ENCODE measurements around the gene ARID5A. TPM values are rescaled to one million over a fixed set of nuclear protein-coding genes. Genes with fewer than 3 reads are reported as not detected.

Gene ARID5A
- polyA plus RNA-seq, 3 donors, result 27.8 to 38.8 (median 37.7) TPM

DNA sequence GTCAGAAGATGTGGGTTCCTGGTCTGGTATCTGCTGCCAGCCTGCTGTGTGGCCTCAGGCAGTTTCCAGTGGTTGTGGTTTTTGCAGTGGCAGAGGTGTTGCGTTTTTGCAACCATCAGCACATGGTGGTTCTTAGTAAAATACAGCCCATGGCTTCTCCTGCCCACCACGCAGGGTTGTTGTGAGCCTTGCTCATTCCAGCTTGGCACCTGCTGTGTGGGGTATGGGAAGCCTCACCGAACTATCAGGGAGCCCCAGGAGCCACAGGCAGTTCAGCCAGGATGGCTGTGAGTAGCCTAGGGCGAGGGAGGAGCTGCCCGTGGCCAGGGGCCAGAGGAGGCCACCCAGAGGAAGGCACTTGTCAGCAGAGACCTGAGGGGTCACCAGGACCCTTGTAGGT is 9.8 kb downstream of the ARID5A start:
- intact Hi-C loops (cut with micrococcal nuclease), result no loop called here
- Mint-ChIP-seq H3K9me3 (peaks cover 0 to 2% (median 0%) of the 10 kb centered on the region in 7 donors), H3K27me3 (ENCODE audit: low read depth in 3 of 3) (no peaks in the 10 kb centered on the region), H3K4me1 (peaks cover 9% of the 10 kb centered on the region), H3K4me3 (no peak overlapping the region), H3K36me3 (peaks cover 61 to 83% of the 10 kb centered on the region in 2 donors), H3K27ac (peak overlapping the region in 3 of 7 donors; percentile 6 to 67 (median 14))
- WGBS (ENCODE audit: insufficient coverage), result 93% methylated on average over 5 of the region's 5 CpGs
- Histone ChIP-seq H4K20me1 (ENCODE audit: insufficient read depth, low read length) (peaks cover 97% of the 10 kb centered on the region), H3K9me3 (replicated peaks in 1 of 2; ENCODE audit: control insufficient read depth in 1 of 2, insufficient read depth in 1 of 2, low read length in 2 of 2) (no peaks in the 10 kb centered on the region), H3K4me3 (replicated peaks in 1 of 3; ENCODE audit: low read depth in 2 of 3, low read length in 3 of 3) (no peak overlapping the region), H3K4me1 (ENCODE audit: control insufficient read depth in 1 of 2, insufficient read depth in 2 of 2, low read length in 2 of 2) (no peaks in the 10 kb centered on the region), H2AFZ (ENCODE audit: insufficient read depth, low read depth, low read length, poor library complexity, severe bottlenecking) (no peak overlapping the region), H3K36me3 (replicated peaks in 1 of 2; ENCODE audit: control insufficient read depth in 1 of 2, insufficient read depth in 2 of 2, low read length in 2 of 2) (peaks cover 39 to 96% of the 10 kb centered on the region in 2 donors), H3K4me2 (replicated peaks; ENCODE audit: extremely low read depth, low read length, poor library complexity, severe bottlenecking) (no peak overlapping the region), H3K9ac (ENCODE audit: insufficient read depth, low read length, poor library complexity, severe bottlenecking) (no peak overlapping the region), H3K27me3 (ENCODE audit: control insufficient read depth in 2 of 2, insufficient read depth in 2 of 2, low read length in 2 of 2) (no peaks in the 10 kb centered on the region), H3K27ac (ENCODE audit: low read depth in 1 of 2, low read length in 2 of 2) (peak overlapping the region in 1 of 2 donors; percentile 14), H3K79me2 (ENCODE audit: insufficient read depth, low read length) (peaks cover 59% of the 10 kb centered on the region)
- no peak for DNase-seq
- TF ChIP-seq, protein P1, sequence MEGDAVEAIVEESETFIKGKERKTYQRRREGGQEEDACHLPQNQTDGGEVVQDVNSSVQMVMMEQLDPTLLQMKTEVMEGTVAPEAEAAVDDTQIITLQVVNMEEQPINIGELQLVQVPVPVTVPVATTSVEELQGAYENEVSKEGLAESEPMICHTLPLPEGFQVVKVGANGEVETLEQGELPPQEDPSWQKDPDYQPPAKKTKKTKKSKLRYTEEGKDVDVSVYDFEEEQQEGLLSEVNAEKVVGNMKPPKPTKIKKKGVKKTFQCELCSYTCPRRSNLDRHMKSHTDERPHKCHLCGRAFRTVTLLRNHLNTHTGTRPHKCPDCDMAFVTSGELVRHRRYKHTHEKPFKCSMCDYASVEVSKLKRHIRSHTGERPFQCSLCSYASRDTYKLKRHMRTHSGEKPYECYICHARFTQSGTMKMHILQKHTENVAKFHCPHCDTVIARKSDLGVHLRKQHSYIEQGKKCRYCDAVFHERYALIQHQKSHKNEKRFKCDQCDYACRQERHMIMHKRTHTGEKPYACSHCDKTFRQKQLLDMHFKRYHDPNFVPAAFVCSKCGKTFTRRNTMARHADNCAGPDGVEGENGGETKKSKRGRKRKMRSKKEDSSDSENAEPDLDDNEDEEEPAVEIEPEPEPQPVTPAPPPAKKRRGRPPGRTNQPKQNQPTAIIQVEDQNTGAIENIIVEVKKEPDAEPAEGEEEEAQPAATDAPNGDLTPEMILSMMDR (IDR thresholded peaks at IDR 0.05), result no peak

DNA sequence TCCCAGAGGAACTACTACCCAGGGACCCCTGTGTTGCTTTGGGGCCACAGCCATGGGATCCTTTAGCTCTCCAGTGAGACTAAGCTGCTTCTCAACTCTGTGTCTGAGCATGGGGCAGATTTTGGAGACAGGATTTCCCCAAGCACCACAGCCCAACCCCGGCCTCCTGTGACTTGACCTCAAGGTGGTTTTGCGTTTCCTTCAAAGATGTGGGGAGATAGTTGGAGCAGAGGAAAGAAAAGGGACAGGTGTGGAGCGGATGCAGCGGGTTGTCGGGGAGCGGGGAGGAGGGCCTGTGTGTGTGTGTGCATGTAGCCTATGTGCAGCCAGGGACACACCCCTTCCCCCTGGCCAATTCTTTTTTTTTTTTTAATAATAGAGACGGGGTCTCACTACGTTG is 10.2 kb downstream of the ARID5A start:
- peaks cover 60 to 83% of the 10 kb centered on the region in 2 donors for H3K36me3 Mint-ChIP-seq
- intact Hi-C loops (cut with micrococcal nuclease), result no loop called here

More for the DNA sequence above, 10.2 kb downstream of the ARID5A start:
- Histone ChIP-seq H3K4me2 (replicated peaks; ENCODE audit: extremely low read depth, low read length, poor library complexity, severe bottlenecking) (no peak overlapping the region), H3K9ac (ENCODE audit: insufficient read depth, low read length, poor library complexity, severe bottlenecking) (no peak overlapping the region), H3K4me1 (ENCODE audit: control insufficient read depth in 1 of 2, insufficient read depth in 2 of 2, low read length in 2 of 2) (no peaks in the 10 kb centered on the region), H3K4me3 (replicated peaks in 1 of 3; ENCODE audit: low read depth in 2 of 3, low read length in 3 of 3) (no peak overlapping the region), H3K27me3 (ENCODE audit: control insufficient read depth in 2 of 2, insufficient read depth in 2 of 2, low read length in 2 of 2) (no peaks in the 10 kb centered on the region), H3K79me2 (ENCODE audit: insufficient read depth, low read length) (peaks cover 54% of the 10 kb centered on the region), H4K20me1 (ENCODE audit: insufficient read depth, low read length) (peaks cover 96% of the 10 kb centered on the region), H3K27ac (ENCODE audit: low read depth in 1 of 2, low read length in 2 of 2) (peak overlapping the region in 1 of 2 donors; percentile 14), H2AFZ (ENCODE audit: insufficient read depth, low read depth, low read length, poor library complexity, severe bottlenecking) (no peak overlapping the region), H3K9me3 (replicated peaks in 1 of 2; ENCODE audit: control insufficient read depth in 1 of 2, insufficient read depth in 1 of 2, low read length in 2 of 2) (no peaks in the 10 kb centered on the region), H3K36me3 (replicated peaks in 1 of 2; ENCODE audit: control insufficient read depth in 1 of 2, insufficient read depth in 2 of 2, low read length in 2 of 2) (peaks cover 44 to 96% of the 10 kb centered on the region in 2 donors)
- Mint-ChIP-seq H3K9me3 (peaks cover 0 to 2% (median 0%) of the 10 kb centered on the region in 7 donors), H3K27me3 (ENCODE audit: low read depth in 3 of 3) (no peaks in the 10 kb centered on the region), H3K4me1 (peaks cover 9% of the 10 kb centered on the region), H3K27ac (no peak overlapping the region), H3K4me3 (no peak overlapping the region)
- no peak for DNase-seq
- 100% methylated on average over 1 of the region's 8 CpGs for whole genome bisulfite sequencing (ENCODE audit: insufficient coverage)
- TF ChIP-seq, protein P1 (IDR thresholded peaks at IDR 0.05), result no peak
